AG04450 (cell line): ENCODE measurements around the gene NEDD8. TPM values are rescaled to one million over a fixed set of nuclear protein-coding genes. Genes with fewer than 3 reads are reported as not detected.

Source experiments
- CTCF ChIA-PET: fragments of 300-600, 350-600 bp; formaldehyde crosslinking; extraction: SDS; loops from one replicate; lab custom pipeline; 2022; ENCODE audit warnings: antibody characterized with exemption, inconsistent platforms; lab: Charles Lee
- POLR2A ChIA-PET: fragments of 350-600 bp; formaldehyde crosslinking; extraction: SDS; loops from one replicate; lab custom pipeline; 2021; ENCODE audit warnings: antibody characterized with exemption, inconsistent platforms; lab: Yijun Ruan, JAX
- DNase-seq: peaks from one replicate; pipeline ENCODE4 v3.0.0-alpha.2; 2011; ENCODE audit warnings: low read depth, low spot score
- H3K27ac ChIP-seq: one replicate; pipeline ENCODE4 v1.5.1; 2012; ENCODE audit warnings: low read depth, low read length, control low read depth
- H3K27me3 ChIP-seq: one replicate; pipeline ENCODE4 v1.6.0; 2012; ENCODE audit warnings: low read length; ENCODE audit not compliant: control insufficient read depth, insufficient read depth
- H3K4me3 ChIP-seq: 2 replicates; pipeline ENCODE4 v1.5.1; 2011; ENCODE audit warnings: mild to moderate bottlenecking, low read depth, low read length, control low read depth
- H3K9me3 ChIP-seq: 2 replicates; pipeline ENCODE4 v1.5.1; 2012; ENCODE audit warnings: low read length; ENCODE audit not compliant: control insufficient read depth, insufficient read depth
- polyA plus RNA-seq: library from polyadenylated mRNA; depleted of rRNA; stranded (reverse); fragments of >200 nt; gene quantifications from 2 replicates; pipeline ENCODE4 v1.2.3, GENCODE V29; 2011
- TF ChIP-seq, protein P1 (sequence below): IDR thresholded peaks from 2 replicates; pipeline ENCODE4 v1.5.1; 2011; ENCODE audit warnings: low read depth, low read length, control low read depth, inconsistent platforms

Gene NEDD8
- polyA plus RNA-seq, 1 experiment: 363 TPM

DNA sequence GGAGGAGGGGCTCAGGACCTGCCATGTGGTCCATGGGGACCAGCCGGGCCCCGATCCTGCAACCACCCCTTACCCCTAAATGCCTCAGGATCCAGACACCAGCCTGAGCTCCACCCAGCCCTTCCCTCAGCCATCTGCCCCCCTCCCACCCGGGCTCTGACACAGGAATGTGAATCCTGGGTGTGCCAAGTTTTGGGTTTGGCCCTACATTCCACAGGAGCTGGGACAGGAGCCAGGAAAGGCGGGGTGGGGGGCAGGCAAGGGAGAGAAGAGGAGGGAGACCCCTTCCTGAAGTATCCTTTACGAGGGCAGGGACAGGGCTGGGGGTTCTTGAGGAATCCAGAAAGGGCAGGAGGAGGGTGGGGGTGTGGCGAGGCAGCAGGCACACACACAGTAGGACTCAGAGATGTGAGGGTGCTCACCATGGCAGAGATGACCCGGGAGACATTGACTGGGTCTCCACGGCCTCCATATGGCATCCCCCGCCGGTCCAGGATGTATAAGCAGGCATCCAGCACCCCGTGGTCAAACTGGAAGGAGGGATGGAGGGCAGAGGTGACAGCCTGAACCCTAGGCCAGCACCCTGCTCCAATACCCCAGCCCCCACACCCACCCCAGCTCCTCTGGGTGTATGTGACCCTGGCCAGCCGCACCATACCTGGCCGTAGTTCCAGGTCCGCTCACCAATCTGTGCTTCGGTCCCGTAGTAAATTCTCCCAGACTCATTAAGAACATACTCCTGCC lies 27.3 kb upstream of the NEDD8 start:
- CTCF ChIA-PET: no interaction called here
- Histone ChIP-seq H3K9me3 (no peaks in the 10 kb centered on the region), H3K4me3 (no peak overlapping the region), H3K27ac (no peak overlapping the region), H3K27me3 (no peaks in the 10 kb centered on the region)
- DNase-seq: no peak
- TF ChIP-seq, protein P1, sequence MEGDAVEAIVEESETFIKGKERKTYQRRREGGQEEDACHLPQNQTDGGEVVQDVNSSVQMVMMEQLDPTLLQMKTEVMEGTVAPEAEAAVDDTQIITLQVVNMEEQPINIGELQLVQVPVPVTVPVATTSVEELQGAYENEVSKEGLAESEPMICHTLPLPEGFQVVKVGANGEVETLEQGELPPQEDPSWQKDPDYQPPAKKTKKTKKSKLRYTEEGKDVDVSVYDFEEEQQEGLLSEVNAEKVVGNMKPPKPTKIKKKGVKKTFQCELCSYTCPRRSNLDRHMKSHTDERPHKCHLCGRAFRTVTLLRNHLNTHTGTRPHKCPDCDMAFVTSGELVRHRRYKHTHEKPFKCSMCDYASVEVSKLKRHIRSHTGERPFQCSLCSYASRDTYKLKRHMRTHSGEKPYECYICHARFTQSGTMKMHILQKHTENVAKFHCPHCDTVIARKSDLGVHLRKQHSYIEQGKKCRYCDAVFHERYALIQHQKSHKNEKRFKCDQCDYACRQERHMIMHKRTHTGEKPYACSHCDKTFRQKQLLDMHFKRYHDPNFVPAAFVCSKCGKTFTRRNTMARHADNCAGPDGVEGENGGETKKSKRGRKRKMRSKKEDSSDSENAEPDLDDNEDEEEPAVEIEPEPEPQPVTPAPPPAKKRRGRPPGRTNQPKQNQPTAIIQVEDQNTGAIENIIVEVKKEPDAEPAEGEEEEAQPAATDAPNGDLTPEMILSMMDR: no peak
- POLR2A ChIA-PET: interaction anchor here (0.7 to 1.2 kb wide), 3 partner anchors 12 to 170 kb away, joined by 3 to 4 read pairs (median 4); partner anchors contain the start of genes KHNYN, RABGGTA and TINF2

DNA sequence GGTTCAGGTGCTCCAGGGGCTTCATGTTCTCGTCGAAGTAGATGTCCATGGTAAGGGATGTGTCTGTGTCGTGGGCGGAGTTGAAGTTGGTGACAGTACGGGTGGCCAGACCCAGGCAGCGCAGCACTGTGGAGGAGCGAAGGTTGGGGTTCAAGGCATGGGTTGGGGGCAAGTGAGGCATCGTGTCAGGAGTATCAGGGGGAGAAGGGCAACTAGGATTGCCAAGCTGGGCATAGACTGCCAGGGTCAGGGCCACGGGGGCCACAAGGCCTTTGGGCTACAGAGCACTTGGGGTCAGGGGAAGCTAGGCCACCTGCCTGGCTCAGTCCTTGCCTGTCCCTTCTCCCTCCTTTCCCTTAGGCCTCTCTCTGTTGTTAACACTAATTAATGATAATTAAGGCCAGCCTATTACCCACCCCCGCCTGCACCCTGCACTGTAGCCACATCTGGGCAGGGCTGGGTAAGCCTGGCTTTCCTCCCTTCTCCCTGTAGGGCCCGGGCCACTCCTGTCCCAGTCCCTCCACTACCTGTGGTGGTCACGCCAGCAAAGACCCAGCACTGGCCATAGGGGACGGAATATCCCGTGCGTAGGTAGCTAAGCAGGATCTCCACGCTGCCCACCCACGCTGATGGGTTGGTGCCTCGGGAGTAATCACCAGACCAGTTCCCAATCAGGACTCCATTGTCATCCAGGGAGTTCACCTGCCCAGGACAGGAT lies 26.5 kb upstream of the NEDD8 start:
- Histone ChIP-seq H3K4me3 (no peak overlapping the region), H3K27me3 (no peaks in the 10 kb centered on the region), H3K9me3 (no peaks in the 10 kb centered on the region), H3K27ac (no peak overlapping the region)
- POLR2A ChIA-PET: interaction anchor here (0.9 to 1.2 kb wide), 2 partner anchors 13 to 17 kb away, joined by 4 read pairs; partner anchors contain the start of genes RABGGTA and TINF2
- no peak for DNase-seq
- CTCF ChIA-PET: no interaction called here
- TF ChIP-seq, protein P1: no peak

- CTCF ChIA-PET: interaction anchor here (0.7 to 2.9 kb wide), 2 partner anchors 14 to 16 kb away, joined by 5 to 17 read pairs; partner anchors contain the start of gene TINF2
Measured at GRCh38 chr14:24258119-24258518, 26.0 kb upstream of the NEDD8 start.

GRCh38 chr14:24256960-24257359 lies 24.8 kb upstream of the NEDD8 start:
- no peak overlapping the region for H3K27ac ChIP-seq
- H3K27me3 ChIP-seq: no peaks in the 10 kb centered on the region
- ChIA-PET POLR2A (no interaction called here), CTCF (interaction anchor here (0.5 to 2.9 kb wide), 2 partner anchors 11 to 14 kb away, joined by 6 to 17 read pairs; partner anchors contain the start of gene TINF2)
- H3K4me3 ChIP-seq: no peak overlapping the region
- TF ChIP-seq, protein P1: no peak
- H3K9me3 ChIP-seq: no peaks in the 10 kb centered on the region
- DNase-seq: no peak

More at GRCh38 chr14:24258119-24258518, 26.0 kb upstream of the NEDD8 start:
- no peaks in the 10 kb centered on the region for H3K27me3 ChIP-seq
- DNase-seq: no peak
- POLR2A ChIA-PET: no interaction called here
- no peaks in the 10 kb centered on the region for H3K9me3 ChIP-seq
- TF ChIP-seq, protein P1: no peak
- H3K27ac ChIP-seq: no peak overlapping the region
- H3K4me3 ChIP-seq: no peak overlapping the region
